ENCODE measurements around the gene EPS8L1.
A peak's percentile ranks its signal among the peaks of the same experiment; 100 is the strongest.

Gene EPS8L1

GRCh38 chr19:55071913-55072312 is 3.8 kb upstream of the EPS8L1 start:
- no peak for FAIRE-seq
- no peak for TF ChIP-seq TAF1 (IDR thresholded peaks at IDR 0.05; ENCODE audit: borderline replicate concordance, low read depth, low read length)
- no peak for TF ChIP-seq POLR2A (IDR thresholded peaks at IDR 0.05; ENCODE audit: low read depth, low read length)
- no peak for TF ChIP-seq POLR2AphosphoS5 (IDR thresholded peaks at IDR 0.05; ENCODE audit: low read depth, low read length)
- DNase-seq (ENCODE audit: insufficient read length) = no peak

GRCh38 chr19:55076321-55076720 is 652 bp downstream of the EPS8L1 start:
- no peak for FAIRE-seq
- TF ChIP-seq POLR2AphosphoS5 (IDR thresholded peaks at IDR 0.05; ENCODE audit: low read depth, low read length) (no peak), POLR2A (IDR thresholded peaks at IDR 0.05; ENCODE audit: low read depth, low read length) (no peak), TAF1 (IDR thresholded peaks at IDR 0.05; ENCODE audit: borderline replicate concordance, low read depth, low read length) (no peak)
- DNase-seq (ENCODE audit: insufficient read length) = no peak

- TF ChIP-seq POLR2A (IDR thresholded peaks at IDR 0.05; ENCODE audit: low read depth, low read length) (no peak), POLR2AphosphoS5 (IDR thresholded peaks at IDR 0.05; ENCODE audit: low read depth, low read length) (no peak), TAF1 (IDR thresholded peaks at IDR 0.05; ENCODE audit: borderline replicate concordance, low read depth, low read length) (no peak)
- DNase-seq (ENCODE audit: insufficient read length) (no peak), FAIRE-seq (no peak)
Measured at GRCh38 chr19:55077106-55077505, 1.4 kb downstream of the EPS8L1 start.

- TF ChIP-seq POLR2AphosphoS5 (IDR thresholded peaks at IDR 0.05; ENCODE audit: low read depth, low read length) (no peak), POLR2A (IDR thresholded peaks at IDR 0.05; ENCODE audit: low read depth, low read length) (no peak), TAF1 (IDR thresholded peaks at IDR 0.05; ENCODE audit: borderline replicate concordance, low read depth, low read length) (no peak)
- FAIRE-seq = no peak
- no peak for DNase-seq (ENCODE audit: insufficient read length)
Measured at GRCh38 chr19:55078996-55079395, 3.3 kb downstream of the EPS8L1 start.

GRCh38 chr19:55079400-55080038 is 3.9 kb downstream of the EPS8L1 start:
- DNase-seq (ENCODE audit: insufficient read length) (no peak), FAIRE-seq (no peak)
- TF ChIP-seq TAF1 (IDR thresholded peaks at IDR 0.05; ENCODE audit: borderline replicate concordance, low read depth, low read length) = no peak
- TF ChIP-seq POLR2A (IDR thresholded peaks at IDR 0.05; ENCODE audit: low read depth, low read length) = no peak
- TF ChIP-seq POLR2AphosphoS5 (IDR thresholded peaks at IDR 0.05; ENCODE audit: low read depth, low read length) = no peak

- TF ChIP-seq POLR2A (IDR thresholded peaks at IDR 0.05; ENCODE audit: low read depth, low read length) (no peak), POLR2AphosphoS5 (IDR thresholded peaks at IDR 0.05; ENCODE audit: low read depth, low read length) (no peak), TAF1 (IDR thresholded peaks at IDR 0.05; ENCODE audit: borderline replicate concordance, low read depth, low read length) (no peak)
- FAIRE-seq = no peak
- DNase-seq (ENCODE audit: insufficient read length) = no peak
Measured at GRCh38 chr19:55080121-55080967, 4.7 kb downstream of the EPS8L1 start.

GRCh38 chr19:55080968-55081769 is 5.5 kb downstream of the EPS8L1 start:
- peak; percentile 69 for FAIRE-seq
- DNase-seq (ENCODE audit: insufficient read length) = peak; percentile 85
- TF ChIP-seq POLR2A (IDR thresholded peaks at IDR 0.05; ENCODE audit: low read depth, low read length) (no peak), POLR2AphosphoS5 (IDR thresholded peaks at IDR 0.05; ENCODE audit: low read depth, low read length) (no peak), TAF1 (IDR thresholded peaks at IDR 0.05; ENCODE audit: borderline replicate concordance, low read depth, low read length) (no peak)

GRCh38 chr19:55081770-55082019 is 6.0 kb downstream of the EPS8L1 start:
- FAIRE-seq (no peak), DNase-seq (ENCODE audit: insufficient read length) (no peak)
- no peak for TF ChIP-seq POLR2A (IDR thresholded peaks at IDR 0.05; ENCODE audit: low read depth, low read length)

- TF ChIP-seq POLR2A (IDR thresholded peaks at IDR 0.05; ENCODE audit: low read depth, low read length) (no peak), POLR2AphosphoS5 (IDR thresholded peaks at IDR 0.05; ENCODE audit: low read depth, low read length) (no peak), TAF1 (IDR thresholded peaks at IDR 0.05; ENCODE audit: borderline replicate concordance, low read depth, low read length) (no peak)
- FAIRE-seq (no peak), DNase-seq (ENCODE audit: insufficient read length) (no peak)
Measured at GRCh38 chr19:55082020-55082851, 6.6 kb downstream of the EPS8L1 start.

- TF ChIP-seq POLR2AphosphoS5 (IDR thresholded peaks at IDR 0.05; ENCODE audit: low read depth, low read length) = no peak
- no peak for TF ChIP-seq POLR2A (IDR thresholded peaks at IDR 0.05; ENCODE audit: low read depth, low read length)
- no peak for TF ChIP-seq TAF1 (IDR thresholded peaks at IDR 0.05; ENCODE audit: borderline replicate concordance, low read depth, low read length)
- FAIRE-seq (no peak), DNase-seq (ENCODE audit: insufficient read length) (no peak)
Measured at GRCh38 chr19:55083004-55083850, 7.6 kb downstream of the EPS8L1 start.

Measured in GM12892 (cell line).